ENCODE measurements around the gene MDM2. TPM values are rescaled to one million over a fixed set of nuclear protein-coding genes. Genes with fewer than 3 reads are reported as not detected.

The MDM2 gene
- polyA plus RNA-seq, 2 of the 4 experiments (the other 2 are of a cell fraction) = 40.3 to 96.4 TPM

GRCh38 chr12:68867606-68868005, 59.6 kb downstream of the MDM2 start:
- no peak overlapping the region for H3K4me2 ChIP-seq
- H3K4me3 ChIP-seq = no peak overlapping the region
- no peak for ATAC-seq
- TF ChIP-seq MAZ (IDR thresholded peaks at IDR 0.05; ENCODE audit: borderline replicate concordance, low read depth, low read length) = no peak
- TF ChIP-seq JUN (IDR thresholded peaks at IDR 0.05) = no peak
- TF ChIP-seq HMGXB4 (CRISPR knock-in tag; IDR thresholded peaks at IDR 0.05; ENCODE audit: borderline replicate concordance) = no peak
- TF ChIP-seq CBX8 (IDR thresholded peaks at IDR 0.05) = no peak
- H3K4me1 ChIP-seq = no peaks in the 10 kb centered on the region
- POLR2A ChIA-PET = interaction anchor here (0.6 kb wide), 1 partner anchor 512 kb away, joined by 3 read pairs; no protein-coding TSS in a partner anchor
- no peak for DNase-seq (ENCODE audit: low read depth in 1 of 2, low spot score in 1 of 2)
- WGBS (ENCODE audit: missing lambda C conversion rate) = 86% methylated on average over 5 of the region's 5 CpGs
- H3K27ac ChIP-seq = no peak overlapping the region
- FAIRE-seq = no peak
- H3K9me3 ChIP-seq = no peaks in the 10 kb centered on the region
- CTCF ChIA-PET = interaction anchor here (0.9 to 12.1 kb wide), 6 partner anchors 10 to 289 kb away, joined by 3 to 69 read pairs (median 4); no protein-coding TSS in a partner anchor

- ATAC-seq (no peak), FAIRE-seq (no peak), DNase-seq (ENCODE audit: low read depth in 1 of 2, low spot score in 1 of 2) (no peak)
- TF ChIP-seq ATOH8 (CRISPR knock-in tag; IDR thresholded peaks at IDR 0.05; ENCODE audit: low read depth) = no peak
- no peak for TF ChIP-seq REST (IDR thresholded peaks at IDR 0.05)
- no peak for TF ChIP-seq CTCF (IDR thresholded peaks at IDR 0.05)
- no peak for TF ChIP-seq EHF (CRISPR knock-in tag; IDR thresholded peaks at IDR 0.05)
- TF ChIP-seq FOXS1 (CRISPR knock-in tag; IDR thresholded peaks at IDR 0.05) = no peak
- TF ChIP-seq SREBF2 (IDR thresholded peaks at IDR 0.05) = no peak
- no peak for TF ChIP-seq RFX5 (IDR thresholded peaks at IDR 0.05)
- TF ChIP-seq RAD21 (conservative IDR thresholded peaks at IDR 0.05 in 1 of 2, IDR thresholded peaks at IDR 0.05 in 1 of 2) = no peak
- no peaks in the 10 kb centered on the region for H3K9me3 ChIP-seq
- H3K4me1 ChIP-seq = no peaks in the 10 kb centered on the region
- 64% methylated on average over 10 of the region's 10 CpGs for WGBS (ENCODE audit: missing lambda C conversion rate)
- H3K27ac ChIP-seq = no peak overlapping the region
- no peak overlapping the region for H3K4me3 ChIP-seq
- ChIA-PET POLR2A (interaction anchor here (0.6 kb wide), 1 partner anchor 511 kb away, joined by 3 read pairs; no protein-coding TSS in a partner anchor), CTCF (interaction anchor here (0.9 to 12.1 kb wide), 5 partner anchors 8 to 288 kb away, joined by 3 to 69 read pairs (median 6); no protein-coding TSS in a partner anchor)
- H3K4me2 ChIP-seq = no peak overlapping the region
These were observed 60.2 kb downstream of the MDM2 start for GRCh38 chr12:68868043-68868790.
